ENCODE measurements around the gene BCR. TPM values are rescaled to one million over a fixed set of nuclear protein-coding genes. Genes with fewer than 3 reads are reported as not detected.
A peak's percentile ranks its signal among the peaks of the same experiment; 100 is the strongest.

BCR gene
- total RNA-seq, 1 experiment from 2014 or later: 77.0 TPM

DNA sequence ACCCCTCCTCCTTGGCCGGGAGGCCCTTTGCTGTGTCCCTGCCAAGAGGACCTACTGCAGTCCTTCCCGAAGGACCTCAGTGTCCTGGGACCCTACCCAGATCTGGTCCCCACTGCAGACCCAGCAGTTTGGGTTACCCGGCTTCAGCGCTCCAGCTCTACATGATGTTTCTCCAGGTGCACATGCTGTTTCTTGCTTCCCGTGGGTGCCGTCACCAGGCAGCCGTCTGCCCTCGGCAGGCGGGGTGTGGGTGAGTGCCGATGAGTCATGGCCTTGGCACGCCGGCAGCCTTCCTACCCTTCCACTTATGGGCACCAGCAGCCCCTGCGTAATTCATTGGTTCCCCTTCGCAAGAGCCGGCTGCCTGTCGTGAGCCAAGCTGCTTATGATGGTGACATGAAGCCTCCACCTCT lies 101.8 kb downstream of the BCR start:
- no peak overlapping the region for H4K91ac ChIP-seq (ENCODE audit: insufficient read length, low read depth, low read length)
- no peak overlapping the region for H3K4ac ChIP-seq (ENCODE audit: low read depth, low read length)
- H3K27ac Mint-ChIP-seq: peak overlapping the region in 2 of 3 experiments; percentile 40 to 64; a peak in 2 of 7 replicates
- no peak overlapping the region for H3K23ac ChIP-seq (ENCODE audit: insufficient read length, low read depth, low read length)
- H3K9me3 ChIP-seq (ENCODE audit: control insufficient read depth, low read depth, low read length): no peaks in the 10 kb centered on the region
- WGBS (ENCODE audit: extremely low coverage, insufficient read length, low lambda C conversion rate): no CpG with 5 or more reads among the region's 16 CpGs
- no peaks in the 10 kb centered on the region for H3K27me3 ChIP-seq (ENCODE audit: insufficient read depth, low read length)
- H3K4me3 Mint-ChIP-seq: no peak overlapping the region
- TF ChIP-seq, protein P1, sequence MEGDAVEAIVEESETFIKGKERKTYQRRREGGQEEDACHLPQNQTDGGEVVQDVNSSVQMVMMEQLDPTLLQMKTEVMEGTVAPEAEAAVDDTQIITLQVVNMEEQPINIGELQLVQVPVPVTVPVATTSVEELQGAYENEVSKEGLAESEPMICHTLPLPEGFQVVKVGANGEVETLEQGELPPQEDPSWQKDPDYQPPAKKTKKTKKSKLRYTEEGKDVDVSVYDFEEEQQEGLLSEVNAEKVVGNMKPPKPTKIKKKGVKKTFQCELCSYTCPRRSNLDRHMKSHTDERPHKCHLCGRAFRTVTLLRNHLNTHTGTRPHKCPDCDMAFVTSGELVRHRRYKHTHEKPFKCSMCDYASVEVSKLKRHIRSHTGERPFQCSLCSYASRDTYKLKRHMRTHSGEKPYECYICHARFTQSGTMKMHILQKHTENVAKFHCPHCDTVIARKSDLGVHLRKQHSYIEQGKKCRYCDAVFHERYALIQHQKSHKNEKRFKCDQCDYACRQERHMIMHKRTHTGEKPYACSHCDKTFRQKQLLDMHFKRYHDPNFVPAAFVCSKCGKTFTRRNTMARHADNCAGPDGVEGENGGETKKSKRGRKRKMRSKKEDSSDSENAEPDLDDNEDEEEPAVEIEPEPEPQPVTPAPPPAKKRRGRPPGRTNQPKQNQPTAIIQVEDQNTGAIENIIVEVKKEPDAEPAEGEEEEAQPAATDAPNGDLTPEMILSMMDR (conservative IDR thresholded peaks at IDR 0.05): no peak; the same call in 2 of the 3 replicates
- H3K4me1 ChIP-seq (ENCODE audit: insufficient read depth, low read length): no peaks in the 10 kb centered on the region
- no peak overlapping the region for H3T11ph ChIP-seq (ENCODE audit: low read length)
- no peak overlapping the region for H2BK12ac ChIP-seq (ENCODE audit: insufficient read length, low read depth, low read length)
- no peak overlapping the region for H2AK5ac ChIP-seq (ENCODE audit: insufficient read length, low read length)
- H2BK120ac ChIP-seq (ENCODE audit: low read depth, low read length, poor library complexity, severe bottlenecking): no peak overlapping the region
- H3K4me2 ChIP-seq (ENCODE audit: insufficient read depth, insufficient read length, low read length): no peak overlapping the region
- no peak overlapping the region for H3K56ac ChIP-seq (ENCODE audit: insufficient read length, low read depth, low read length)
- no peaks in the 10 kb centered on the region for H3K79me2 ChIP-seq (ENCODE audit: insufficient read depth, low read length)
- H3K79me1 ChIP-seq (ENCODE audit: insufficient read depth, low read depth, low read length, poor library complexity, severe bottlenecking): no peaks in the 10 kb centered on the region
- H2BK5ac ChIP-seq (ENCODE audit: insufficient read length, low read length): no peak overlapping the region
- H3K9me3 Mint-ChIP-seq: no peaks in the 10 kb centered on the region; a peak in 2 of 5 replicates
- H2BK15ac ChIP-seq (ENCODE audit: low read depth, low read length): no peak overlapping the region
- H4K8ac ChIP-seq (replicated peaks; ENCODE audit: insufficient read length, low read depth, low read length): no peak overlapping the region
- H3K18ac ChIP-seq (ENCODE audit: insufficient read length, low read depth, low read length): no peak overlapping the region
- H2AFZ ChIP-seq (ENCODE audit: low read length): no peak overlapping the region
- no peak for DNase-seq
- H3K23me2 ChIP-seq (ENCODE audit: insufficient read length, low read depth, low read length, poor library complexity, severe bottlenecking): no peaks in the 10 kb centered on the region
- peaks cover 8 to 68% (median 53%) of the 10 kb centered on the region in 3 experiments; a peak in 6 of 7 replicates for H3K36me3 Mint-ChIP-seq (ENCODE audit: insufficient read depth in 1 of 3, low read depth in 3 of 3)
- H3K4me1 Mint-ChIP-seq: 0 out of 4 replicates have a peak, but pooled peaks cover 0 to 2% of the 10 kb centered on the region in 2 experiments
- no peak overlapping the region for H4K5ac ChIP-seq (ENCODE audit: insufficient read length, low read depth, low read length)
- no peak overlapping the region for H3K27ac ChIP-seq (ENCODE audit: insufficient read length, low read depth, low read length)
- H4K20me1 ChIP-seq (ENCODE audit: control insufficient read depth, insufficient read depth, insufficient read length): no peaks in the 10 kb centered on the region
- no peaks in the 10 kb centered on the region for H3K27me3 Mint-ChIP-seq (ENCODE audit: low read depth)
- H2BK20ac ChIP-seq (ENCODE audit: low read depth, low read length, poor library complexity, severe bottlenecking): no peak overlapping the region
- no peak overlapping the region for H3K14ac ChIP-seq (ENCODE audit: insufficient read depth, low read length)
- H3K9ac ChIP-seq (ENCODE audit: extremely low read depth, insufficient read length, low read length): no peak overlapping the region
